Stimulated activated naive CD4-positive, alpha-beta T cell treated with Interleukin-2 at 50 U/mL for 16 hours (primary cell): Measurements from ENCODE around the gene AMDHD2.
A peak's percentile ranks its signal among the peaks of the same experiment; 100 is the strongest.
"Not testable (repeated sequence)": the region's sequence is repeated elsewhere in the genome, so short reads cannot be mapped to it uniquely, and the experiment has no call there.

Experiments
- DNase-seq: peaks from one replicate; lab custom pipeline; 2025; lab: John Stamatoyannopoulos, UW

Gene AMDHD2, protein sequence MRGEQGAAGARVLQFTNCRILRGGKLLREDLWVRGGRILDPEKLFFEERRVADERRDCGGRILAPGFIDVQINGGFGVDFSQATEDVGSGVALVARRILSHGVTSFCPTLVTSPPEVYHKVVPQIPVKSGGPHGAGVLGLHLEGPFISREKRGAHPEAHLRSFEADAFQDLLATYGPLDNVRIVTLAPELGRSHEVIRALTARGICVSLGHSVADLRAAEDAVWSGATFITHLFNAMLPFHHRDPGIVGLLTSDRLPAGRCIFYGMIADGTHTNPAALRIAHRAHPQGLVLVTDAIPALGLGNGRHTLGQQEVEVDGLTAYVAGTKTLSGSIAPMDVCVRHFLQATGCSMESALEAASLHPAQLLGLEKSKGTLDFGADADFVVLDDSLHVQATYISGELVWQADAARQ

DNA sequence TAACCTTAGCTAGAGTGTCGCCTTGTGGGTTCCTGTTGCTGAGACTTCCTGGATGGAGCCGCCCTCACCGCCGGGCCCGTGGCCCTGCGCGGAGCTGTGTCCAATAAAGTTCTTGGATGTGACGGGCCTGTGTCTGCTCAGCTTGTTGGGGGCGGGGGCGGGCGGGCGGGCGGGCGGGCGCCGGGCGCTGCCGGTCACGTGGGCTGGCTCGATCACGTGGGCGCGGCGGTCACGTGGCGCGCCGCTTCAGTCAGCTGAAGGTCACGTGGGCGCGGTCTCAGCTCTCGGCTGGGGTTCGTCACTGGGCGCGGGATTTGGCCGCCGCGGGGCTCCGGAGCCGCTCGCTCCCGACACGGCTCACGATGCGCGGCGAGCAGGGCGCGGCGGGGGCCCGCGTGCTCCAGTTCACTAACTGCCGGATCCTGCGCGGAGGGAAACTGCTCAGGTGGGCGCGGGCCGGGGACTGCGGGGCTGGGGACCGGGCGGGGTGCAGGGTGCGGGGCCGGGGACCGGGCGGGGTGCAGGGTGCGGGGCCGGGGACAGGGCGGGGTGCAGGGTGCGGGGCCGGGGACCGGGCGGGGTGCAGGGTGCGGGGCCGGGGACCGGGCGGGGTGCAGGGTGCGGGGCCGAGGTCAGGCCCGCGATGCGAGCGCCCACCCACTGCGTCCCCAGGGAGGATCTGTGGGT lies at the start of gene AMDHD2:
AMDHD2 (plus strand) TSS at position 275 of the 687 bp plus-strand sequence; CDS start at position 363, 88 bp downstream.
- peak; percentile 88 for DNase-seq

DNA sequence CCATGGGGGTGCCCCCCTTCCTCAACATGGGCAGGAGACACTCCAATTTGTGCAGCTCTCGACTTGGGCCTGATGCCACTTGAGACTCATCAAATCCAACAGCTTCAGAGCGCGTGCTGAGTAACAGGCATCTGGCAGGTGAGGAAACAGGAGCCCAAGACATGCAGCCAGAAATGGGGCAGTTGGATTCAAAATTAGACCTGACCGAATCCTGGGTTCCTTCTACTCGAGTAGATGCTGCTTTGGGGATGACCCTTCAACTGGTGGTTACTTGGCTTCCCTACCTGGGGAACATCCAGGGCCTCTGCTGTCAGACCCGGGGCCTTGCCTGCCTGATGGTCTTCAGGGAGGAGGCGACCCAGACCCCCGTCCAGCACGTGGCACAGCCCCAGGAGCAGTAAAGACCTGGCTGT lies 49.6 kb upstream of the AMDHD2 start:
- DNase-seq = no peak

- DNase-seq = no peak
These were observed 49.0 kb upstream of the AMDHD2 start, which contains the start of gene NTN3 for GRCh38 chr16:2471016-2471652. Gene NTN3 (plus strand): TSS chr16:2471297. CDS start chr16:2471702, 405 bp downstream.

DNA sequence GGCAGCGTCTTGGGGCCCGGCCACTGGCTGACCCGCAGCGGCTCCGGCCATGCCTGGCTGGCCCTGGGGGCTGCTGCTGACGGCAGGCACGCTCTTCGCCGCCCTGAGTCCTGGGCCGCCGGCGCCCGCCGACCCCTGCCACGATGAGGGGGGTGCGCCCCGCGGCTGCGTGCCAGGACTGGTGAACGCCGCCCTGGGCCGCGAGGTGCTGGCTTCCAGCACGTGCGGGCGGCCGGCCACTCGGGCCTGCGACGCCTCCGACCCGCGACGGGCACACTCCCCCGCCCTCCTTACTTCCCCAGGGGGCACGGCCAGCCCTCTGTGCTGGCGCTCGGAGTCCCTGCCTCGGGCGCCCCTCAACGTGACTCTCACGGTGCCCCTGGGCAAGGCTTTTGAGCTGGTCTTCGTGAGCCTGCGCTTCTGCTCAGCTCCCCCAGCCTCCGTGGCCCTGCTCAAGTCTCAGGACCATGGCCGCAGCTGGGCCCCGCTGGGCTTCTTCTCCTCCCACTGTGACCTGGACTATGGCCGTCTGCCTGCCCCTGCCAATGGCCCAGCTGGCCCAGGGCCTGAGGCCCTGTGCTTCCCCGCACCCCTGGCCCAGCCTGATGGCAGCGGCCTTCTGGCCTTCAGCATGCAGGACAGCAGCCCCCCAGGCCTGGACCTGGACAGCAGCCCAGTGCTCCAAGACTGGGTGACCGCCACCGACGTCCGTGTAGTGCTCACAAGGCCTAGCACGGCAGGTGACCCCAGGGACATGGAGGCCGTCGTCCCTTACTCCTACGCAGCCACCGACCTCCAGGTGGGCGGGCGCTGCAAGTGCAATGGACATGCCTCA lies 48.3 kb upstream of the AMDHD2 start:
- no peak for DNase-seq

GRCh38 chr16:2472488-2472864 lies 47.7 kb upstream of the AMDHD2 start:
- DNase-seq = no peak

DNA sequence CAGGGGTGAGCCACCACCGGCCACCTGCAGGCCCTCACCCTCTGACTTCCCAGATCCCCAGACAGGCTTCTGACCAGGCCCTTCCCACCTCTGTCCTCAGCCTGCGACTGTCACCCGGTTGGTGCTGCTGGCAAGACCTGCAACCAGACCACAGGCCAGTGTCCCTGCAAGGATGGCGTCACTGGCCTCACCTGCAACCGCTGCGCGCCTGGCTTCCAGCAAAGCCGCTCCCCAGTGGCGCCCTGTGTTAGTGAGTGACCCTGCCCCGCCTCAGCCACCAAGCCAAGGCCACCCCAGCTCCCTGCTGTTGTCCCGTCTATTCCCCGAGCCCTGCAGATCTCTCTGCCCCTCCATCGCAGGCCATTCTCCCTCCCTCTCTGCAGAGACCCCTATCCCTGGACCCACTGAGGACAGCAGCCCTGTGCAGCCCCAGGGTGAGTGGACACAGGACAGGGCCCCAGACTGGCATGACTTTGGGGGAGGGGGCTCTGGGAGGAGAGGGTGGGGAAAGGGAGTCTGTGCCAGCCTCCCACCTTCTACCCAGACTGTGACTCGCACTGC lies 47.2 kb upstream of the AMDHD2 start:
- no peak for DNase-seq

DNA sequence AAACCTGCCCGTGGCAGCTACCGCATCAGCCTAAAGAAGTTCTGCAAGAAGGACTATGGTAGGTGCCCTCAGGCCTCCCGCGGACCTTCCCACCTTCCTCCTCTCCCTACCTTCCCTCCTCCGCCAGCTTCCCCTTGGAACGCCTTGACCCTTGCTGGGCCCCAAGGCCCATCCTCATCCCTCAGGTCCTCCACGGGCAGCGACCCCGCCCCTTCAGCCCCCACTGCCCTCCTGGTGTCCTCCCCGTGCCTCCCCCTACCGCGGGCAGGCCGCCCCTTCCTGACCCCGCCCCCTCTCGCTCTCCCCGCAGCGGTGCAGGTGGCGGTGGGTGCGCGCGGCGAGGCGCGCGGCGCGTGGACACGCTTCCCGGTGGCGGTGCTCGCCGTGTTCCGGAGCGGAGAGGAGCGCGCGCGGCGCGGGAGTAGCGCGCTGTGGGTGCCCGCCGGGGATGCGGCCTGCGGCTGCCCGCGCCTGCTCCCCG lies 46.7 kb upstream of the AMDHD2 start:
- no peak for DNase-seq

GRCh38 chr16:2473999-2474876 lies 45.9 kb upstream of the AMDHD2 start:
- DNase-seq = peak; percentile 50

- DNase-seq = peak; percentile 71
These were observed 45.2 kb upstream of the AMDHD2 start, which contains the start of gene TBC1D24 for GRCh38 chr16:2474877-2475412. Gene TBC1D24 (plus strand): TSS chr16:2475127. CDS start chr16:2496149, 21,022 bp downstream.

- peak; percentile 39 for DNase-seq
These were observed 44.5 kb upstream of the AMDHD2 start for GRCh38 chr16:2475413-2476344.

- DNase-seq = no peak
These were observed 43.8 kb upstream of the AMDHD2 start for GRCh38 chr16:2476345-2476720.

DNA sequence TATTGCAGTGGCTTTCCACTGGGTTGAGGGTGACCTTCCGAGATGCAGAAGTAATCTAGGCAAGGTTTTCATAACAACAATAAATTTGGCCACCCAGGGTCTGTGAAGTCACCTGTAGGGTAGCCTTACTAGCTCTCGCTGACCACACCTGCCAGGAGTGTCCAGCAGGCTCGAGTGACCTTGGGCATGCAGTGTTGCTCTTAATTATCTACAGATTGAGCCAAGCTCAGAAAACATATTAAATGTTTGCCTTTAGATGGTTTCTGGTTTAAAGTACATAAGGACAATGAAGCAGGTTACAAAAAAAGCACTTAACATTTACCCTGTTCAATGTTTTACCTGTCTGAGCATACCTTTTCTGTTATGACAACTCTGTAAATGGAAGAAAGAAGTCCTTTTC lies 43.4 kb upstream of the AMDHD2 start:
- DNase-seq = no peak

- DNase-seq = no peak
These were observed 42.8 kb upstream of the AMDHD2 start for GRCh38 chr16:2477327-2477726.

- DNase-seq = no peak
These were observed 41.9 kb upstream of the AMDHD2 start for GRCh38 chr16:2478279-2478678.

DNA sequence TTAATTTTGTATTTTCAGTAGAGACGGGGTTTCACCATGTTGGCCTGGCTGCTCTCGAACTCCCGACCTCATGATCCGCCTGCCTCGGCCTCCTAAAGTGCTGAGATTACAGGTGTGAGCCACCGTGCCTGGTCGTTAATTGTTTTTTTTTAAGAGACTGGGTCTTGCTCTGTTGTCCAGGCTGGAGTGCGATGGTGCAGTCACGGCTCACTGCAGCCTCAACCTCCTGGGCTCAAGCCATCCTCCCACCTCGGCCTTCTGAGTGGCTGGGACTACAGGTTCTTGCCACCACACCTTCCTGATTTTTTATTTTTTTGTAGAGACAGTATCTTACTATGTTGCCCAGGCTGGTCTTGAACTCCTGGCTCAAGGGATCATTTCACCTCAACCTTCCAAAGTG lies 40.2 kb upstream of the AMDHD2 start:
- not testable (repeated sequence) for DNase-seq

DNA sequence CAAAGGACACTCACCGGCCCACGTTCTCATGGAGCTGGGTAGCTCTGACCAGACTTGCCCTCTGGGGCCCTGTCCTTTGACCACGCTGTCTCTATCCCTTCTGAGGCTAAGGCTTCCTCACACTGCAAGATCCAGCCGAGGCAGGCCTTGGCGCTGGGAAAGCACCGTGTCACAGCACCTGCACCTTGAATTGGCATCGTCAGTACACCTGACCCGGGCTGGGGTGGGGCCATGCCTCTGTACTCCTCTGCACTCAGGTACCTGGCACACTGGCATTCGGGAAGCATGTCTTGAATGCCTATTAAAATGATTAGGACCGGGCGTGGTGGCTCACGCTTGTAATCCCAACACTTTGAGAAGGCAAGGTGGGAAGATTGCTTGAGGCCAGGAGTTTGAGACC lies 39.2 kb upstream of the AMDHD2 start:
- no peak for DNase-seq

- no peak for DNase-seq
These were observed 38.5 kb upstream of the AMDHD2 start for GRCh38 chr16:2481676-2482075.

GRCh38 chr16:2482249-2482648 lies 37.9 kb upstream of the AMDHD2 start:
- no peak for DNase-seq
